ENCODE data around the gene PHYHD1.
A peak's percentile ranks its signal among the peaks of the same experiment; 100 is the strongest.

Gene PHYHD1

DNA sequence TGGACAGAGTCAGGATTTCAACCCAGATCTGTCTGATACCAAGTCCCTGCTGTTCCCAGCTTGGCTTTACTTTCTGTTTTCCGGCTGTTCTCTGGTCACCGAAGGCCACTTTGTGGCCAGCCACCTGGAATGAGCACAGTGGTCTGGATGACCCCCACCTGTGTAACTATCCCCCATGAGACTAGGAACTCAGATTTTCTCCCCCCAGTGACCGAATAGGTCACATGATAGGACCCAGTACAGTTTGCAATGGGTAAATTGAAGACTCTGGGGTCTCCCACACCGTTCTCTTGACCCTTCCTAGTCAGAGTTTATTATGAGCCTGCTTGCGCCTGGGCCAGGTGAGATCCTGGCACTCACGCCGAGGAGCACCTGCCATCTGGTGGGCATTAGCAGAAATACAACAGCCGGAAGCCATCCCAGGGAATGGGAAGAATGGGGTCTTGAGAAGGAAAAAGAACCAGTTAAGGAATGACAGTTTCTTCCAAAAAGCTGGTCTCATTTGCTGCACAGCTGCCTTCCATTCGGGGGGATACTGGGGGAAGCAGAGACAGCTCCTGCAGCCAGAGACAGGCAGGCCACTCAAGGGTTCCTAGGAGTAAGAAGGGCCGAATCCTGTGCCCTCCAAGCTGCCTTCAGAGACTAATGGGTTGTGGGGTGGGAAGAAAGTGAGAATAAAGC is 7.1 kb downstream of the PHYHD1 start:
- H3K4me1 ChIP-seq, result peaks cover 0 to 21% (median 13%) of the 10 kb centered on the region in 4 donors
- no peaks in the 10 kb centered on the region for H3K27me3 ChIP-seq
- no peaks in the 10 kb centered on the region for H3K9me3 ChIP-seq
- peak overlapping the region in 1 of 2 donors; percentile 2 for H3K27ac ChIP-seq
- intact Hi-C loops (cut with DNase I; ENCODE audit: low total_unique reads), result loop anchor here (2.0 kb wide), 1 partner anchor 65 kb away; no protein-coding TSS in a partner anchor
- peaks cover 0 to 20% (median 0%) of the 10 kb centered on the region in 3 donors for H3K36me3 ChIP-seq
- DNase-seq, result no peak
- TF ChIP-seq, protein P1, sequence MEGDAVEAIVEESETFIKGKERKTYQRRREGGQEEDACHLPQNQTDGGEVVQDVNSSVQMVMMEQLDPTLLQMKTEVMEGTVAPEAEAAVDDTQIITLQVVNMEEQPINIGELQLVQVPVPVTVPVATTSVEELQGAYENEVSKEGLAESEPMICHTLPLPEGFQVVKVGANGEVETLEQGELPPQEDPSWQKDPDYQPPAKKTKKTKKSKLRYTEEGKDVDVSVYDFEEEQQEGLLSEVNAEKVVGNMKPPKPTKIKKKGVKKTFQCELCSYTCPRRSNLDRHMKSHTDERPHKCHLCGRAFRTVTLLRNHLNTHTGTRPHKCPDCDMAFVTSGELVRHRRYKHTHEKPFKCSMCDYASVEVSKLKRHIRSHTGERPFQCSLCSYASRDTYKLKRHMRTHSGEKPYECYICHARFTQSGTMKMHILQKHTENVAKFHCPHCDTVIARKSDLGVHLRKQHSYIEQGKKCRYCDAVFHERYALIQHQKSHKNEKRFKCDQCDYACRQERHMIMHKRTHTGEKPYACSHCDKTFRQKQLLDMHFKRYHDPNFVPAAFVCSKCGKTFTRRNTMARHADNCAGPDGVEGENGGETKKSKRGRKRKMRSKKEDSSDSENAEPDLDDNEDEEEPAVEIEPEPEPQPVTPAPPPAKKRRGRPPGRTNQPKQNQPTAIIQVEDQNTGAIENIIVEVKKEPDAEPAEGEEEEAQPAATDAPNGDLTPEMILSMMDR (IDR thresholded peaks at IDR 0.05), result peak; percentile 86 to 91
- no peak overlapping the region for H3K4me3 ChIP-seq

DNA sequence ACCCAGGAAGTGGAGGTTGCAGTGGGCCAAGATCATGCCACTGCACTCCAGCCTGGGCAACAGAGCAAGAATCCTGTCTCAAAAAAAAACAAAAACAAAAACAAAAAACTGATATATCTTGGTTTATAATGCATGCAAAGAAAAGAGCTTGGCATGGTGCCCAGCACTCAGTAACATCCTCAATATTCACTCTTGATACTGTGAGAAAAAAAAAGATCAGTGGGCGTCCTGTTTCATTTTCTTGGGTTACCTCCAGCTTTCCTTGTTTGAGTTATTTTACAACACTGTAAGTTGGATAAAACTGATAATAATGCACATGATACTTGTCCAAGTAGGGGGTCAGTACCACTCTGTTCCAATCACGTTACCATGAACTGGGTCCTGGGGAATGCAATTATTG is 7.8 kb downstream of the PHYHD1 start:
- Histone ChIP-seq H3K4me1 (peaks cover 0 to 13% (median 5%) of the 10 kb centered on the region in 4 donors), H3K4me3 (no peak overlapping the region), H3K9me3 (no peaks in the 10 kb centered on the region), H3K27me3 (no peaks in the 10 kb centered on the region), H3K36me3 (peaks cover 0 to 25% (median 2%) of the 10 kb centered on the region in 3 donors), H3K27ac (no peak overlapping the region)
- intact Hi-C loops (cut with DNase I; ENCODE audit: low total_unique reads), result loop anchor here (2.0 kb wide), 1 partner anchor 66 kb away; no protein-coding TSS in a partner anchor
- TF ChIP-seq, protein P1 (IDR thresholded peaks at IDR 0.05), result no peak
- no peak for DNase-seq

DNA sequence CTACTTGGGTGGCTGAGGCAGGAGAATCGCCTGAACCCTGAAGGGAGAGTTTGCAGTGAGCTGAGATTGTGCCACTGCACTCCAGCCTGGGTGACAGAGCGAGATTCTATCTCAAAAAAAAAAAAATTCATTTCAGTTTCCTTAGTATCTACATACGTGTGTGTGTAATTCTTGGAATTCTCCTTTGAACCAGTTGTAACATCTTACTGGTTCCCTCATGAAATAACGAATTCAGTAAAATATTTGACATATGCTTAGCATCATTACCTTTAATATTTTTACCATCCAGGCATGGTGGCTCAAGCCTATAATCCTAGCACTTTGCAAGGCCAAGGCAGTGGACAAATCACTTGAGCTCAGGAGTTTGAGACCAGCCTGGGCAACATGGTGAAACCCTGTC is 8.8 kb downstream of the PHYHD1 start:
- intact Hi-C loops (cut with DNase I; ENCODE audit: low total_unique reads), result loop anchor here (2.0 kb wide), 1 partner anchor 67 kb away; no protein-coding TSS in a partner anchor
- H3K4me3 ChIP-seq, result no peak overlapping the region
- H3K27me3 ChIP-seq, result no peaks in the 10 kb centered on the region
- no peak overlapping the region for H3K27ac ChIP-seq
- TF ChIP-seq, protein P1 (IDR thresholded peaks at IDR 0.05), result no peak
- H3K36me3 ChIP-seq, result peaks cover 0 to 34% (median 7%) of the 10 kb centered on the region in 3 donors
- no peaks in the 10 kb centered on the region for H3K9me3 ChIP-seq
- H3K4me1 ChIP-seq, result peaks cover 0 to 12% (median 4%) of the 10 kb centered on the region in 4 donors
- DNase-seq, result no peak

DNA sequence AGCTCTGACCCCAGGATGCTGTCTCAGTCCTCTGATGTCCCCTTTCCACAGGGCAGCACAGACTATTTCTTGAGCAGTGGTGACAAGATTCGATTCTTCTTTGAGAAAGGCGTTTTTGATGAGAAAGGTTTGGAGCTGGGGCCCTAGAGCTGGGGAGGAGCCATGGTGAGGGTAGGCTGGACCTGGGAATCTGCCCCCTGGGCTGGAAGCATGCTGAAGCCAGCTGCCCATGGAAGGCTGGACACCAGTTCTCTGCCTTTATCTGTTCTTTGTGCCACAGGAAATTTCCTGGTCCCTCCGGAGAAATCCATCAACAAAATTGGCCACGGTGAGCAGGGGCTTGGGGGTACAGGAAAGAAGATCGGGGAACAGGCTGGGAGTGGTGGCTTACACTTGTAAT is 12.9 kb downstream of the PHYHD1 start:
- peak in 1 of 2 donors; percentile 31 for DNase-seq
- intact Hi-C loops (cut with DNase I; ENCODE audit: low total_unique reads), result loop anchor here (5.0 kb wide), 1 partner anchor 86 kb away; no protein-coding TSS in a partner anchor
- no peak overlapping the region for H3K27ac ChIP-seq

DNA sequence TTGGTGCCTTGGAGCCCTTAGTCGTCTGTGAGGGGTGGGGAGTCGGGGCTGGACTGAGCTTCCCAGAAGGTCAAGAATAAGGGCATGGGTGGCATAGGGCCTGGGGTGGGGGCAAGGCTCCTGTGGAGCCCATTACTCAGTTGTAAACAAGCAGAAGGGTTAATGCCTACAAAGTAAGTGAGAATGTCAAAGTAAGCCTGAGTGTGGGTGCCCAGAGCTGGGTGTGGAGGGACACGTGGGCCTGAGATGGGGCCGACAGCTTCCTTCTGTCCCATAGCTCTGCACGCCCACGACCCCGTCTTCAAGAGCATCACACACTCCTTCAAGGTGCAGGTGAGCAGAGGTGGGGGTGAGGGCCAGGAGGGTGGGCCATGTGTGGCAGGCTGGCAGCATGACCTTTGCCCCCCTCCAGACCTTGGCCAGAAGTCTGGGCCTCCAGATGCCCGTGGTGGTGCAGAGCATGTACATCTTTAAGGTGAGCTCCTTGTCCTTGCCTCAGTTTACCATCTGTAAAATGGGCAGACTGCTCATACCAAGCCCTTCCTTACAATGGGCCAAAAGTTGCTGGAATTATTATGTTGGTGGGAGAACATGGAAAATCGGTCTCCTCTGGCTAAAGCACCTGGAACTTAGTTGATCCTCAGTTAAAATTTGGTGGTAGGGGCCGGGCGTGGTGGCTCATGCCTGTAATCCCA is 15.5 kb downstream of the PHYHD1 start:
- Histone ChIP-seq H3K9me3 (no peaks in the 10 kb centered on the region), H3K36me3 (peaks cover 0 to 58% (median 7%) of the 10 kb centered on the region in 3 donors), H3K4me3 (no peak overlapping the region), H3K27me3 (no peaks in the 10 kb centered on the region), H3K27ac (no peak overlapping the region), H3K4me1 (no peaks in the 10 kb centered on the region)
- TF ChIP-seq, protein P1 (IDR thresholded peaks at IDR 0.05), result no peak
- DNase-seq, result peak in 1 of 2 donors; percentile 59
- intact Hi-C loops (cut with DNase I; ENCODE audit: low total_unique reads), result no loop called here

More for the DNA sequence above, 12.9 kb downstream of the PHYHD1 start:
- TF ChIP-seq, protein P1 (IDR thresholded peaks at IDR 0.05), result no peak
- Histone ChIP-seq H3K27me3 (no peaks in the 10 kb centered on the region), H3K4me1 (no peaks in the 10 kb centered on the region), H3K36me3 (peaks cover 0 to 44% (median 7%) of the 10 kb centered on the region in 3 donors), H3K9me3 (no peaks in the 10 kb centered on the region), H3K4me3 (no peak overlapping the region)

Data from tibial artery (tissue), 4 donors.